NCI-H1930 (cell line): ENCODE results near the gene CYP19A1.

Experiments used
- DNase-seq, 2 experiments: peaks; one replicate each; lab custom pipeline; 2025; lab: John Stamatoyannopoulos, UW

The CYP19A1 gene

DNA sequence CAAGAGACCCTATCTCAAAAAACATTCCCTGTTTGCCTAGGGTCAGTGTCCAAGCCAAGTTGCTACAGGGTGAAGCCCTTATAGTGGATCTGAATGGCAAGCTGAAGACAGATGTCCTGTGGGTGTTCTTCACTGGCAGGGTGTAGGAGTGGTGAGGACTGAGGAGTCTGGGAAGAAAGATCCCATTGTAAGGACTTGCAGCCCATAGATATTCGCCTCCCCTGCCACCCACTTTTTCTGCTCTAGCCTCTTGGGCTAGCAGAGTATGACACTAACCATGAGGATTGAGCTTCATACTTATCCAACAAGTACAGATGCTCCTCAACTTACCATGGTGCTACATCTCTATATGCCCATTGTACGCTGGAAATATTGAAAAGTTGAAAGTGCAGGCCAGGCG, 13.2 kb downstream of the CYP19A1 start:
- no peak for DNase-seq

DNA sequence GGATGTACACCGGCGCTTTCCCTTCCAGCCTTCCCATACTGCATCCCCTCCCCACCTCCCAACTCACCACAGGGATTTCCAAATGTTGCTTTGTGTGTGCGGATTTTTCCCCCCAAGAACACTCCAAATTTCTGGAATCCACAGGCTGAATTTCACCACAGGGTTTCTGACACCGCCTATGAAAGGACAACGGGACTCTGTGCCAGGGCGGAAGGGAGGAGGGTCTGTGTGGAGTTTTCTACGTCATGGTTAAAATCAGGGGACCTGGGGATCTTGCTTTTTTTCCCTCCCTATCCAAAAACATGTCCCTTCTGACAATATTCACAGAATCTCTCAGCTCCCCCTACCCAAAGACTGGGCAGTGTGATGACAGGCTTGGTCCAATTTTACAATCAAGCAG, 14.6 kb downstream of the CYP19A1 start:
- no peak for DNase-seq

- no peak for DNase-seq
Observed at GRCh38 chr15:51322621-51323296, 15.6 kb downstream of the CYP19A1 start.

- DNase-seq, result no peak
Observed at GRCh38 chr15:51321316-51321715, 17.1 kb downstream of the CYP19A1 start.

DNA sequence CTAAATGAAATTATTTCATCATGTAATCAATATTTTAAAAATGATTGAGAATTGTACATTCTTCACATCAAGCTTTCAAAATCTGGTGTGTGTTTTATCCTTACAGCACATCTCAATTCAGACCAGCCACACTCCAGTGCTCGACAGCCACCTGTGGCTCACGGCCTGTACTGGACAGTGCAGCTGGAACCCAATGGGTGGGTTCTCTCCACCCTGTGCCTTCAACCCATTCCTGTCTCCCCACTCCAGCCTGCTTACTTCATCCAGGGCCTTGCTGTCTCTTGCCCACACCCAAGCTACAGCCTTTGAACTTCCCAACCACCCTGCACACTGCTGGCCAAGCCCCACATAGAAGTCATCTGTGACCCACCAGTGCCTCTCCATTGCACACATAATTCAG, 17.6 kb downstream of the CYP19A1 start:
- DNase-seq, result no peak

DNA sequence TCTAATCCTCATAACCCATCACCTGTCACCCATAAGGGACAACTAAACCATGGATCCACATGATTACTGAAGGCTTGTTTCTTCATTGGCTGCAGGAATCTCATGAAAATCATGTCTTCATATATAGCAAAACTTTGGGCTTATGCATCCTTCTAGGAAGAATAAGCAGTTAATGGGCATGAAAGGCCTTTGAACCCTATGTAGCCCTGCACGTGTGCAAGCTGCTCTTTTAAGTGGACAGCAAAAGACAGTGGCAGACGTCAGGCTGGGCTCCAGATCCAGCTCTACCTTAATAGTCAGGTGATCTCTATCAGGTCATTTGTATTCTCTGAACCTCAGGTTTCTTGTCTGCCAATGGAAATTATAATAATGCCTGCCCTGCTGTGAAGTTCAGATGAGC, 18.9 kb downstream of the CYP19A1 start:
- no peak for DNase-seq

GRCh38 chr15:51318382-51319150, 19.8 kb downstream of the CYP19A1 start:
- no peak for DNase-seq

- no peak for DNase-seq
Observed at GRCh38 chr15:51316636-51317035, 21.8 kb downstream of the CYP19A1 start.

DNA sequence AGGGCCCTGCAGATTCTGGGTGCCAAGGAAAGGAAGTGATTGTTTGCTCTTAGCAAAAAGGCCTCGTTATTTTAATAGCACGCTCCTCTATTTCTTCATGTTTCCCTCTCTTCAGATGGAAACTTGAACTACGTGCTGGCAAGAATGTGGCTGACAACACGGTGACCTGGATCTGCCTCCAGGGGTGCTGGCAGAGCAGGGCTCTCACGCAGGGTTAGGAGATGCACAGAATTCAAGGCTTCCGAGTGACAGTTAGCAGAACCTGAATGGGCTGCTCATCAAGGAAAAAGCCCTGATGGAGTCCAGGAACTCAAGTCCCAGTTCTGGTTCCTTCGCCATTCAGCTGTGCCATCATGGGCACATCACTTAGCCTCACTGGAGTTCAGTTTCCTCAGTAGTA, 22.7 kb downstream of the CYP19A1 start:
- DNase-seq, result no peak

DNA sequence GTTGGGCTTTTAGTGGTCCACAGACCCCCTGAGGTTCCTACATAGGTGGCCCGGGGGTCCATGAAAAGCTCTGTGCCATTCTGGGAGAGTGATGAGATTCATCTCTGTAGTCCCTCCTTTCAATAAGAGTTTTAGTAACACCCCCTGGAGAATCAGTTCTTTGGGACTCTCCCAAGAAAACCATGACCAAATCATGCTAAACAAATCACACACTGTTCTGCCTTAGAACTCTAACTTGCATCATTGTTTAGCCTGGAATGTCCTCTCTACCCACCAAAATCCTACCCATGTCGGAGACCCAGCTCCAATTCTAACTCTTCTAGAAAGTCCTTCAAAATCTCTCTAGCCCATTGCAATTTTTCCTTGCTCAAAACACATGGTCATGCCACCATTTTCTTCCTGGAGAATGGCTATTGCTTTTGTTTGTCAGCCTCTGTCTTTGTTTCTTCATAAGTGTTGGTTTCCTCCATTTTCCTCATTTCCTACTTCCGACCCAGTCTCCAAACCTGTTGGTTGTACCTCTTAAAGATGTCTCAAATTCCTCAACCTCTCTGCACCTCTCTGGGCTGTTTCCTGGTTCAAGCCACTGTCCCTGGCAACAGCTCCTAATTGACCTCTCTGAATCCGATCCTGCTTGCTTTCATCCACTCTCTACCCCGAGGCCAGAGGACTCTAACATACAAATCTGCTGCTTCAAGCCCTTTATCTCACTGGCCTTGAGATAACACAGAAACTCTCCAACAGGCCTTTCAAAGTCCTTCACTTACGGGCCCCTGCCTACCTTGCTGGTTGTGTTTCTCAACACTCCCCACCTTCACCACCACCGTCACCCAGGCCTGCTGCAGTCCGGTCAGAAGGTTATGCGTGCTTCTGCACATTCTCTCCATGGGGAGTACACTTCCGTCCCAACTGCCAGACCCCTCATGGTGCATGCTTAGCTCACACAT, 23.7 kb downstream of the CYP19A1 start:
- DNase-seq, result no peak

GRCh38 chr15:51313644-51314280, 24.6 kb downstream of the CYP19A1 start:
- no peak for DNase-seq

GRCh38 chr15:51313074-51313393, 25.4 kb downstream of the CYP19A1 start:
- DNase-seq, result no peak

DNA sequence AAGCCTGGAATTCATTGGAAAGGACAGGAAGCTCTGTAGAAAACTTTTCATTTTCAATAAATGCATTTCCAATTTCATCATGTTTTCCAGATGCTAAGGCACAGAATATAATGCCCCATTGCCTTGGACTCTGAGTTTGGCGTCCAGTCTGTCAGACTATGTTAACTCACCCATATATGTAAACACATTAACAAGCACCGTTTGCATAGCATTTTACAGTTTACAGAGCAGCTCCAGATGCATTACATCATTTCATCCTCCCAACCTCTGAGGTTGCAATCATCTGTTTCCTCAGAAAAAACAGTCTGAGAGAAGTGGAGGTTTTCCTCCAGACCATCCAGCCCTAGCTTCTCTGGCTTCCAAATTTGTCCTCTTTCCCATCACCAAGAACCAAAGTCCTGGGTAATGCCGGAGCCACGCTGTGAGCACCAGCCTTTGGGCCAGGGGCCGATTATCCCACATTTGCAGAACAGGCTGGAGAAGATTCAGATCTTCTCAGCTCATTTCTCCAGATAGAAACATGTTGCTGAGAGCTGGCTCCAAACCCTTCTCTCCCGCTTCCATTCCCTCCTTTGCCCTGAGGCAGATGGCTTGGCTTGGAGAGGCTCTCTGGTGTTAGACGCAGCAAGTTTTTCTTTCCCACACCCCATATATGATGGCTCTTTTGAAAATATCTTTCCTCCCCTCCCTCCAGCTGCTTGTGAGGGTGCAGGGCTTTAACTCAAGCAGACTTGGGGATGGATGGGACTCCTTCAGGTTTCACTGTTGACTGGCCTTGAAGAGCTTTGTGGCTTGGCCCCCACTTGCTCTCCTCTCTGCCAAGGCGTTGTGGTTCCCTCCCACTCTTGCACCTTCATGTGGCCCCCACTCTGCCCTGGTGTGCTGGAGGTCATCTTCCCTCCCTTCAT, 26.0 kb downstream of the CYP19A1 start:
- DNase-seq, result no peak

DNA sequence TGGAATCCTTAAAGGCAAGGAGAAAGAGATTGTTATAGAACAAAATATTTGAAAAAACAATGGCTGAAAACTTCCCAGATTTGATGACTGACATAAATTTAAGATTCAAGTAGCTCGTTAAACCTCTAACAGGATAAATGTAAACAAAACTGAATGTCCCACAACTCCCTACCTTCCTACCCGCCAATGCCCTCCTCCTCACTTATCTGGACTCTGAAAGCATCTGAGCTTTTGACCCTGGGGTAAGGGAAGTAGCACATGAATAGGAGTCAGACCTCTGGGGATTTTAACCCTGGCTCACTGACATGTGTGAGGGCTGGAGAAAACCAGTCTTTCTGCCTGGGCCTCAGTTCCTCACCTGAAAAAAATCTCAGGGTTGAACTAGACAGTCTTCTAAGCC, 26.9 kb downstream of the CYP19A1 start:
- DNase-seq, result no peak

DNA sequence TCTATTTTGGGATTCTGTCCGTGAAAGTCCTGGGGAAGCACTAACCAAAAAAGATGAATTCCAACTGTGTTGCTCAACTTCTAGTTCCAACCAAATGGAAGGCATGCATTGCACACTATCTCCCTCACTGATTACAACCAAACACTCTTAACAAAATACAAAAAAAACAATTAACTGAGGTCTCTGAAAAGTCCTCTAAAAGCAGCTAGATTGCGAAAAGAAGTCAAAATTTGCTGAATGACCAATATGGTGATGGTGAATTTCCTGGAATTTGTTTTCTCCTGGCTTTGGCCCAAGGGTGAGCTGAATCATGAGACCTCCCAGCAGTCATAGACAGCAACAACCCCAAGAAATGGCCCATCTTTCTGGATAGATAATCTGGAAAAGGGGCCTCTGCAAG, 28.3 kb downstream of the CYP19A1 start:
- no peak for DNase-seq

DNA sequence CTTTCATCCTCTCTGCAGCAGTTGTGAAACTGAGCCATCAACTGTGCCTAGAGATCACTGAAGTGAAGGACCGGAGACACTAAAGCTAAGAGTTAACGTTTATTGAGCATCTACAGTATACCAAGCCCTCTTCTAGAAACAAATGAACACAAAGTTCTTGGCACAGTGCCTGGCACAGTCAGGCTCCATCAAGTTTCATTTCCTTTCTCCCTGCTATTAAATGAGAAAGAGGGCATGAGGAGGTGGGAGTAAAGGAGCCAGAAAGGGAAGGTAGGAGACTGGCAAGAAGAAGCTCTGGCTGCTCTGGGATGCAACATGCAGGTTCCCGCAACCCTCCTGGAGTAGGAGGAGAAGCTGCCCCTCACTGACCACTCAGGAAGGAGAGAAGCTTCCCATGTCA, 30.6 kb downstream of the CYP19A1 start:
- DNase-seq, result no peak

GRCh38 chr15:51307325-51307724, 31.1 kb downstream of the CYP19A1 start:
- no peak for DNase-seq

DNA sequence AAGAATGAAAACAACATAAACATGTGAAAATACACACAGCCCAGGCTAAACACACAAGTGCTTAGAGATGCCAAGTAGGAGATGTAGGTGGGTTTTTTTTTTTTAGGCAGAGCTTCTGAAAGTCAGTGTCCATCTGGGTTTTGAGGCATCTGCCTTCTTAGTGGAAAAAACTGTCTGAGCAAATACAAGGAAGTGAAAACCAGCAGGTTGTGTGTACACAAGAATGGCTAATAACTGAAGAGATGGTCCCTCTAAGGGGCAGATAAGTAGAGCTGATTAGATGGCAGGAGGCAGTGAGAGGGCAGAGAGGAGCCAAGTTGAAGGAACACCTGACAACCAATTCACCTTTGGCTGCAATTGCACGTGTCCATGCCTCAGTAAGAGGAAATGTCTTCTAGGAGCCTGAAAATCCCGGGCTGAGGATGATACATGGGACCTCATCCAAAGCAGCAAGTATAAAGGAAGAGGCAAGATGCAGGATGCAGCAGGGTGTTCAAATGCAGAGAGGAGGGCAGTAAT, 34.9 kb downstream of the CYP19A1 start:
- no peak for DNase-seq

- DNase-seq, result no peak
Observed at GRCh38 chr15:51302480-51302879, 35.9 kb downstream of the CYP19A1 start.

DNA sequence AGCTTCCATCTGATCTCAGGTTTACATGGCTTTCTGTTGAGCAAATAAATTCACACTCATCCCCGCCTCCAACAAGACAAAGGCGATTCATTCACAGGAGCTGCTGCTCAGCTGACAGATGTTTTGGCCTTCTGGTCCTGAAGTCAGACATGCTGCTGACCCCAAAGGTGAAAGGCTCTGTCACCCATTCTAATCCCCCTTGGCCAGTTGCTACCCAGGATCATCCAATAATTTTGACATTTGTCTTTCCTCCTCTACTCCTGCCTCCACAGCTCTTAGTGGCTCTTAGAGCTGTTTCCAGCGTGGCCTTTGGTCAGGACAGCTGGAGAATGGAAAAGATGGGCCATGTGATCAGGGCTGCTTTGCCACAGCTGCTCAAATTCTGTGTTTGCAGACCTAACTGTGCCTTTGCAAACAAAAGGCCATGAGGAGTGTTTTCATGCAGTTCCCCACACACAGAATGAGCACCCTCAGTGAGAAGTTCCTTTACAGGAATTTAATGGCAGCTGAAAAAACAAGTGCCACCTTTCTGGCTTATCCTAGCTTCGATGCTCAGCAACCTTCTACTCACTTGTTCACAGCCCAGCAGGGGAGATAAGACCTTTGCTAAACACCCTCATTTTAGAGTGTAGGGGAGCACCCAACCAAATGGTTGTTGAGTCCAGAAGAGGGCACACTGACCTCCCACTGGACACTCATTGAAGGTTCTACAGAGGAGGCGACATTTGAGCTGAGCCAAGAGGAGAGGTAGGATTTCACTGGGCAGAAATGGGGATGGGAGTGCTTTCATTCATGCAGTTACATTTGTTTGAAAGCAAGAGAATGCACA, 39.0 kb downstream of the CYP19A1 start:
- no peak for DNase-seq
